HG02970 (cell line): ENCODE results near the gene ARHGAP24.

Source experiments
- ATAC-seq: cut with Tn5 transposase; IDR thresholded peaks from one replicate; pipeline ENCODE4 v1.9.1; 2021; ENCODE audit warnings: mild to moderate bottlenecking, moderate library complexity, moderate number of reproducible peaks; ENCODE audit not compliant: unreplicated experiment, low FRiP score

ARHGAP24 gene

DNA sequence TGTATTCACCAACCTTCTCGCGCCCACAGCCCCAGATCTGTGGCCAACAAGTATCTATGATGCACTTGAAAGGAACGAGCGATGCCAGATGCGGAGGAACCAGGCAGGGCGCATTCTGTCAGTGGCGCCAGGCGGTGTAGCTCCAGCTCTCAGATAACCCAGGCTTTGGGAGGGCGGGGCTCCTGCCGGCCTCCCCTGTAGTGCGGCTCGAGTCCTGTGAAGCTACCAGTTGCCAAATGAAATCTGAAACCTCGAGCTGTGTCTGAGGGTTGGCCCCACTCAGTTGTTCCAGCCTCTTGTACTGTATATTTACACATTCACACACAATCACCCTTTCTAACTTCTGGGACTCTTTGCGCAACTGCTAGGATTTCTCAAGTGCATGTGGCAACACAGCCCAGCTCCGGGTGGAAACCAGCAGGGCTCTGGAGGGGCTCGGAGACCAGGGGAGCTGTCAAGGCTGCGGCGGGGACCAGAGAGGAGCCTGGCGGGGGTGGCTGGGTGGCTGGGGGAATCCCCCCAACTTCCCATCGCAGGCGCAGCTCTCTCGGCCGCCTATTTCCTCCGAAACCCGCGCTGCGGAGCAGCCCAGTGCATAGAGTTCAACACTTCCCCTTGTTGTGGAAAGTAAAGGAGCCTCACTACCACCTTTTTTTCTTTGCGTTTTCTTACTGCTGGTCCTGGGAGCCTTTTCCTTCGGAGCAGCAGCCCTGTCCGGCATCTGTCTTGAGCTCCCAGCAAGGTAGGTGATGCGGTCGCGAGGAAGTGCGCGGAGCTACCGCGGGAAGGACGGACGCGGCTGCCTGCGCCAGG, at the start of gene ARHGAP24:
ARHGAP24 (plus strand) TSS at position 333 of the 813 bp plus-strand sequence.
- ATAC-seq: peak; percentile 88

DNA sequence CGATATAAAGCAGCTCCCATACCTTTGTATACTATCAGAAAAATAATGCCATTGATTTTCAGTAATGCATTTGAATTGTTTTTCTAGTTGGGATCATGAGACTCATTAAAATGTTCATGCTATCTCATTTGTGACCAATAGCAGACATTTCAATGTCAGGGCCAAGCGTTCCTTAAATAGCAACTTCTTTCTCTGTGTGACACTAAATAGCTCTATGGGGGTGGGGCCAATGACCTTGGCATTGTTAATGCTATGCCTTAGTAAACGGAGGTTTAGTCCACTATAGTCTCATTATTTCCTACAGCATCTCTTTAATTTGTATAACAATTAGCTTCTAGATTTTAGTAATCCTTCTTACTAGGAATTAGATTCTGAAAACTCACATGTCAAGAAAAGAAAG, 48.6 kb upstream of the ARHGAP24 start:
- no peak for ATAC-seq

DNA sequence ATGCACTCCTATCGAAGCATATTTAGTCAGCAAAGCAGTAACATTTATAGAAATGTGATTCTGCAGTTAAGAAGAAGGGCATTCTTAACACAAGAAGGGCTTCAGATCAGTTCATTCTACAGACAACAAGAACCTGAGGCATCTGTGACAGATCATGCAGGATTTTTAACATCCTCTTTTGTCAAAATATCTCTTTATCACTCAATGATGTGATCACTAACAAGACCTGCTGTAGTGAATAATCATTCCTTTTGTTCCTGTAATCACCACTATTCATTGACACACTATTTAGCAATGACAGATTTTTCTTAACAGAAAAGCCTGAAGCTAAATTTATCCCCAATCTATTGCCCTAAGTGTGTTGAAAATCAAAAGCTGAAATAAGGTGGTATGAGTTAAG, 47.8 kb upstream of the ARHGAP24 start:
- no peak for ATAC-seq

DNA sequence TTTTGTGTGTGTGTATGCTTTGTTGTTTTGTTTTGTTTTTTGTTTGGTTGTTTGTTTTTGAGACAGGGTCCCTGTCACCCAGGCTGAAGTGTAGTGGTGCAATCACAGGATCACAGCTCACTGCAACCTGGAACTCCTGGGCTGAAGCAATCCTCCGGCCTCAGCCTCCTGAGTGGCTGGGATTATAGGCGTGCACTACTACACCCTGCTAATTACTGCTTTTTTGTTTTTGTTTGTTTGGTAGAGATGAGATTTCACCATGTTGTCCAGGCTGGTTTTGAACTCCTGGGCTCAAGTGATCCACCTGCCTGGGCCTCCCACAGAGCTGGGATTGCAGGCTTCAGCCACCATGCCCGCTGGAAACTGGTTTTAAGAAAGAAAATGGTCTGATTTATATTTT, 44.7 kb upstream of the ARHGAP24 start:
- ATAC-seq: no peak

DNA sequence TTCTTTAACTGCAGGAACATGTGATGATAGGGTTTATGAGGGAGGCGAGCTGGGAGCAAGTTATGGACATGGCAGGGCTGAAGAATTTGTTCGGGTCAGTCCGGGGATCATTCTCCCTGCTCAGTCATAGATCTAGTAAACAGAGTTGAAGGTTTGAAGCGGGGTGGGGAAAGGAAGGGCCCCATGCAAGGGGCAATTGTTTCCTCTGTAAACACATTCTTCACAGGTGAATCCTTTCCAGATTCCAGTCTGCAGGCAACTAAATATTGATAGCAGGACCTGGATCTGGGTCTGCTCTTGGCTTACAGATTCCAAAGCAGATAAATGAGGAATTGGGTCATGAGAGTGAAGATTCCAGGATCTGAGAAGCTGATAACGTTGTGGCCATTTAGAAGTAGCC, 44.3 kb upstream of the ARHGAP24 start:
- ATAC-seq: no peak

DNA sequence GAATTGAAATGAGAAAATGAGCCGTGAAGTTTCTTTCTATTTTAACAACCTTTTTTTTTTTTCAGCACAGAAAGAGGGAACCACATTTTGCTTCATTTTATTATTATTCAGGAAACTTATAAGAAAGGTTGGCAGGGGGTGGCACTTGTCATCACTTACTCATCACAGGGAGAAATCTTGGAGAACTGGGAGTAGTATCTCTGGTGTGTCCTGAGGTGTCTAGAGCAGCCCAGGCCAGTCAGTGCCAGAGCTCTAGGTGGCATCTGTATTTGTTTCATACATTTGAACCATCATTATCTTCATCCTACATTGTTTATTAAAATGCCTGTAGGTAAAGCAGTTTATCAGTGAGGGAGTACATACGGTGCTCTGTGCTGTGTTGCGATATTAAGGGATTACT, 43.8 kb upstream of the ARHGAP24 start:
- ATAC-seq: no peak

DNA sequence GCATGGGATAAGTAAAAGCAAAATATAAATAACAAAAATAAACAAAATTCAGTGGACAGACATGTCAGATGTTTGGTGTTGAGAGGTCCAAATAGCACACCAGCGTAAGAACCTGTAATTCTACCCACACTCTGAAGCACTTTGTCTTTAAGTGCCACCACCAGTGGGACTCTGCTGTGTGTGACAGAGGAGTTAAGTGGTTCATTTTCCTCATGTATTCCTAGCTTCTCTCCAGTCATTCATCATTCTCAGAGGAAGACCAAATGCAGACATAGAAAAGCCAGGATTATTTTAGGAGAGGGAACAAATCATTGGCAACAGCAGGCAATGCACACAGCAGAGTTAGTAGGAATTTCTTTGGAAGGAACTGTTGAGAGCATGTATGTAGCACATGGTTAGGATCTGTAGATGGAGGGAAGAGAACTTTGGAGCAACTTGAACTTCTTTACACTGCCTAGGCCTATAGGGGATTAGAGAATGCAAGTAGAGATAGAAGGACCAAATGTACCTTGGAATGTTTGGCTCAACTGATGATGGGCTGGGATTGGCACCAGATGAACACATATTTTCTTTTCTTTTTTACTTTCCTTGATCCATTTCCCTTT, 43.0 kb upstream of the ARHGAP24 start:
- no peak for ATAC-seq

DNA sequence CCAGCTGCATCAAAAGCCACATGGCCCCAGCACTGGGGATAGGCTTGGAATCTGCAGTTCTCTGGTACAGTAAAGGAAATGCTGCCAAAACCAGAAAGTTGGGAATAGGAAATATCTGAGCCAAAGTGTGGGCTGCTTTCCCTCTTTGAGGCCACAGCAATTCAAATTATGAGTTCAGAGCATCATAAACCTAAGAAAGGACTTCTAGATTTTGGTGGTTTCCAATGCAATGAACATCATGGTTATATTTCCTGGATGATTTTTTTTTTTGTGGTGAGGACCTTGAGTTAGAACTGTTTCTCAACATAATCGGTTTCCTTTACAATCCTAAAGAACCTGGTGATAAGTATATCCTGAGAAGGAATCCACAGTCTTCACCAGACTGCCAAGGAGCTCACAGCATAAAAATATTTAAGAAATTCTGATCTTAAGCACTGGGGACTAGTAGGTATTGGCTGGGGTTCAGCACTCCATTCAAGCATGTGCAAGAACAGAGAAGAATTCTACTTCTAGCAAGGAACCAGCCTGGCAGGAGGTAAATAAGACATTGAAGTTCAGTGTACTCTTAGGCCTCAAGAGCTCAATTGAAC, 29.8 kb upstream of the ARHGAP24 start:
- ATAC-seq: no peak

DNA sequence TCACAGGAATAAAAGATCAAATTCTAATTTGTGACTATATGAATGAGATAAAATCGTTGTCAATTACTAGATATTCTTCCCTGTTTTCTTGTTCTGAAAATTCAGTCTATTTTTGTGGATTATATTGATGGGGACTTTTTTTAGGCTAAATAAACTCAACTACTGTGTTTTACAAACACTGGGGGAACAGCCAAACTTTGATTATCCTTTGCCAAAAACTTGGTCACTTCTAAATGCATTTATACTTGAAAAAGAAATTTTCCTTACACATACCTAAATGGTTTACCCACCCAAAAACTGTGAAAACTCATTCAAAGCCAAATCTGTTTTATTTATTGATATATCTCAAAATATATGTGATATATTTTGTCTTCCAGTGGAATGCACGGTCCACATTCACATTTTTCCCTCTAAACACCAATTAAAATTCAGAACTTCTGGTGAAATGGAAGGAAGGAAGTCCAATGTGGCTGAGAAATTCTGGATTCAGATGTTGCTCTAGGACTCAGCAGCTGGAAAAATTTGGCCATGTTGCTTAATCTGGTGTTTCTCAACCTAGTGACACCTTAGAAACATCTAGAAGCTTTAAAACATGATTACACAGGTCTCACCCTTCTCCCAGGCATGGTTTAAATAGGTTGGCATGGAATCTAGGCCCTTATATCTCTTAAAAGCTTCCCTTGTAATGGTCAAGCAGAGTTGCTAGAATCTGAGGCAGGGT, 28.6 kb upstream of the ARHGAP24 start:
- no peak for ATAC-seq

DNA sequence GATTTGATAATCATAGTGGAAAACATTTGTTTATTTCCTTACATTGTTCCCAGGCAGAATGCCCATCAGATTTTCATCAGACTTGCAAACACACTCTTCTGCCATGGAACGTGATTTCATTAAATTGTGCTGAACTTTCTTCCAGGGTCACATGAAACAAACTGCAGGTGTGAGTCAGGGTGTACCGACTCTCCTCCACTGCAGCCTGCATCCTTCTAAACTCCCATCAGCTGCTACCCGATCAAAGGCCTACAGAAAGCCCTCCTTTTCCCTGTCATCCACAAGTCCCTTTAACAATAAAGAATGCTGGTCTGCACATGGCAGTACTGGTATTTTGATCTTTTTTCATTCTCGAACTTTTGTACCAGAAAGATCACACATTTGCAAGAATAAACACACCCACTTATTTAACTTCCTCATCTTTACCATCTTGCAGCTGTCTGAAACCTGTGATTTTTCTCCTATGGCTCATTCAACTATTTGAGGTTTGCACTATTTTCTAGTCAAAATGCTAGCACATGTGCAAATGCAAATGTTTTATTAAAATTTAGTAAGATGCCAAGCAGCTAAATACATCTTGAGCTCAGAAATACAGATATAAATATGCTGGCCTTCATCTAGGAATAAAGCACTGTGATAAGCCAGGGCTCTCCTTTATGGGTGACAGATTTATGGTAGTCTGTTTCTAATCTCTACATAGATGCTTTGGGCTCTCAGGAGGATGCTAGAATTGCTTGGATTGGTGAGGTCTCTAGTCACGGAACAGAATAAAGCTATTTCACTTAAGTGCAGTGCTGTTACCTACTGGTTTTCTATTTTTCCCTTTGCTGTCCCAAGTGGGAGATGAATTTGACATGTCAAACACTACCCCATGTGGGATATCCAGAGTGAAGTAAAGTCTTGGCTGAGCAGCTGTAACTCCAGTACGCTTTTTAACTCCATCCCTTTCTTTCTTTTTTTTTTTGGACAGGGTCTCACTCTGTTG, 25.8 kb upstream of the ARHGAP24 start:
- ATAC-seq: no peak

DNA sequence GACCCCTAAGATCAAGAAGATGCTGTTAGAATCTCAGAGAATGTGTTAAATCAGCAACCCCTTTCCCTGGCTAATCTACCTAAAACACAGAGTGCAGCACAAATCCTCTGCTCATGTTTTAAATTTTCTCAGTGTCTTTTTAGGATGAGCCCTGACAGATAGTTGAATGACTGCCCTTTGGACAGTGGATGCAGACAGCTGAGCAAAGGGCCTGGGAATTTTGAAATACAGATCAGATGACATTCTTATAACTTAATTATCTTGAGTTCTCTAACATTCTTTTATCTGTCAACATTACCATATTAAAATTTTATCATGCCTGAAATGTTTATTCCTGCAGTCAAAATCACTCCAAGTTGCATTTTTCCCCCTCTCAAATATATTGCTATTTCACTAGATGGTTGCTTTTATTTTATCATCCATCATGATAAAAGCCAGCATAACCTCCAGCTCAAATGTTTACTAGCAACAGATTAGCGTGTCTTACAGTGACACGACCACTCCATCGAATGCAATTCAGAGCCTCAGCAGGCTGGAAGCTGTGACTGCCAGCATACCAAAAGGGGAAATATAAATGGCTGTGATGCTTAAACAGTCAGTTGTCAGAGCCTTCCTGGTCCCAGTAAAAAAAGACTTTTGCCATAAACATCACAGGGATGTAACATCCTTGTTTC, 22.8 kb upstream of the ARHGAP24 start:
- ATAC-seq: no peak

DNA sequence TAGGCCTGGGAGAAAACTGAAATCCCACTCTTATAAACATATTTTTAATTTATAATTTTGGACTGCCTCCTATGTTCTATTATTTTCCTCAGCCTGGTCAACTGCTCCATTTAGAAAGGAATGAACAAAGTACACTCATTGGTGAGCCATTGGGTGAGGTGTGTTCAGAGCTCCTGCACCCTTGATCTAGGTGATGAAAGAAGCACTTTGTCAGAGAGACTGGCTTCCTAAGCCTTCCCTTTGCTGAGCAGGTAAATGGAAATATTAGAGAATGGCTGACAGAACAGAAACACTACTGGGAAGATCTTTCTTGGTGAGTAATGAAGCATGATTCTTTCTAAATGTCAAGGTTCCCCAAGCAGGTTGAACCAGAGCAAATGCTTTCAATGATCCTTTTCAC, 19.0 kb upstream of the ARHGAP24 start:
- no peak for ATAC-seq

DNA sequence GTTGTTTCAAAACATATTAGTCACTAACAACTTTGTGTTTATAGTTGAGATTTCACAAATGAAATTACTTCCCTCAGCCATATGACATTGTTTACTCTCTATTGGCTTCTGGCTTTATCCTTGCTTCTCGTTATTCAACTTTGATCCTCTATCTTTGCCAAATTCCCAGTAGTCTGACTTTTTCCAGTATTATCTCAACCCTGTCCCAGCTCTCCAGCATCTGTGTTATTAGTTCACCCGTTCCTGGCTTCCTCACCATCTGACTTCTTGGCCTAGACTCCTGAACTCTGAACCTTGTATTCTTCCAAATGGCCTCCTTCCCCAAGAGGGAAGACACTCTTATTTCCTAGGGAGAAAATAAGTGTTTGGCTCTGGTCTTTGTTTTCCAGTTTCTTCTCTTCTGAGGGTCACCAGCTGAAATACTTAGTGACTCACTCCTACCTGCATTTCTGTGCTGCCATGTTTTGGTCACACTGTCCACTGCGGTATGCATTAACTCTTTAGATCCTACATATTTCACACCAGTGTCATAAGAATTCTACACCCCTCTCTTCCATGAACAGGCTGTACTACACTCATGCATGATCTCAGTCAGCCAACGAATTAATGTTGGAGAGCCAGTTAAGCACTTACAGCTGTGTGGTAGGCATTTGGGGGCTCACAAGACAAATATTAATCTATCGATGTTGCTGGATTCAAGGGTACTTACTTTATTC, 17.0 kb upstream of the ARHGAP24 start:
- ATAC-seq: no peak

DNA sequence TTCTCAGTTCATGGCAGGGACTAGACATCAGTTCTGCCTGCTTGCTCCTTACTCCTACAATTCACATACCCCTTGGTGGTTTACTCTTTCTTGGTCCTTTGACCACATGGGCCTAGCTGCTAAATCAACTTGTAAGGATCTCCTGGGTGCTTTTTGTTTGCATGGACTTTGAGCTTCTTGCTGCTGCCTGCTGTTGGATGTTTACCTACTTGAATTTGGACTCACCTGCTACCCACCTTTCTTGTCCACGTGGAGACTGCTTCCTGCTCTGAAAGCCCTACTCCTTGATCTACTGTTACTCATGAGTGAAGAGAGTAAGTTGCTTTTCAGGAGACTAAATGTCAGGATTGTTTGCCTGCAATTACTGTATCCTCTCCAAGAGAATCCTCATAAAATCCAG, 15.2 kb upstream of the ARHGAP24 start:
- ATAC-seq: no peak

DNA sequence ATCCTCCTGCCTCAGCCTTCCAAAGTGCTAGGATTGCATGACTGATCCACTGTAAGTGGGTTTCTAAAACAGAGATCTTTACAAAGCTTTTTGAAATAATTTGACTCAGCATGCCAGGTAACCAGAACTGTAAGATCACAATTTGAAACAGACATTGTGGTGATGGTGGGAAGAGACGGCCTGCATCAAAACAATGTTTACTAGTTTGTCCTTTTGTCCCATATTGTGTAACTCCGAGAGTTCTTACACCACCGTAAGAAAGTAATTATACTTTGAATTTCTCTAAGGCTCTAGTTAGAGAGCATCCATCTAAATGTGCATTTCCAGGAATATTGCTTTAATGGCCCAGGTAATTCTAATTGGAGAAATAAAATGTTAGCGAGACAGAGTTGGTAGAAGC, 594 bp upstream of the ARHGAP24 start:
- no peak for ATAC-seq

DNA sequence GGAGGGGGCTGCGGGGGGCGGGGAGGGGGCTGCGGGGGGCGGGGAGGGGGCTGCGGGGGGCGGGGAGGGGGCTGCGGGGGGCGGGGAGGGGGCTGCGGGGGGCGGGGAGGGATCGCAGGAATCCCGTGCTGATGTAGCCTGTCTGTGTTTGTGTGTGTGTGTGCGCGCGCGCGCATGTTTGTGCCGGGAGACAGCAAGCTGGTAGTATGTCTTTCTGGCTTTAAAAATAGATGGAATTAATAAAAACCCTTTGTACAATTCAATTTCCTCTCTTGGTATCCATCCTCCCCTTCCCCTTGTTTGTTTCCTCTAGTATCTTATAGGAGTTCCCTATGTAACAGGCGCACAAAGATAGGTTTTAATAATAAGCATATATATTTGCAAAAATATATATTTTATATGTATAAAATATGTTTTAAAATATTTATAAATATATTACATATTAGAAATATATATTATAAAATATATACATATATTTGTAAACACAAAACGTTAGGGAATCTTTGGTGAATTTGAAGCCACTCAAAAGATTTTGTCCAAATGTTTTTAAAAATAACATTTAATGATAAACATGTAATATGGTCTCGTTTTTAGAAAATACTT, 782 bp downstream of the ARHGAP24 start:
- ATAC-seq: no peak

DNA sequence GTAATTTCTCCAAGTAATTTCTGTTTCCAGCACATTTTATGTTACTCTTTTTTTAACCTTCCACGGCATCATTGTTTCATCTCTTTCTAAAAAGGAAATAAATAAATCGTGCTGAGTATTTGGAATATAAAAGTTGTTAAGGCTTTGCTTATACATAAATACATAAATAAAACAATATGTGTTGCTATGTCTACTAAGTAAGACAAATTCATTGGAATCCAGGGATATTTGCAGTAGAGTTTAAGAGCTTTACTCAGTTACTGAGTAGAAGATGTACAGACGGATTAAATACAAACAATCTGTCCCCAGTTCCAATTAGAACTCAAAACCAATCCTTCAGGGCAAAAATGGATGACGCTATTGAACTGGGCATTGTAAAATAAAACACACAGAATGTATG, 1.4 kb downstream of the ARHGAP24 start:
- no peak for ATAC-seq

DNA sequence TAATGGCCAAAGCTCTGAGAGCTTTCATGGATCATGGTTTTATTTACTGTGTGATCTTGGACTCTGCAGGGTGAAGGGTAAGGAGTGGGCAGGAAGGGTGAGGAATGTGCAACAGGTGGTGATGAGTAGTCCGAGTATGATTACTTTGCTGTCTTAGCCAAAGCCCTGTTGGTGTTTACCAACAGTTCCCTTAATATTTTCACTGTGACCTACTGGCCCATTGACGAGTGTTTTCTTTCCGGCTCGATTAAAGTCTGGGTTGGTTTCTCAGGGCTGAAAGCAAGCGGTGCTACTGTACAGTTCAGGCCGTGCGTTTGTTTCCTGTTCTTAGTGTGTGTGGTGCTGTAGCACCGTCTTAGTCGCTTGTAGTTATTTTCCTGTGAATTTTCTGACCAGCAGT, 2.6 kb downstream of the ARHGAP24 start:
- no peak for ATAC-seq
